IPS-18a (cell line): Measurements from ENCODE around the gene LETM1.
A peak's percentile ranks its signal among the peaks of the same experiment; 100 is the strongest.

ENCODE experiments used
- H3K27ac ChIP-seq: one replicate; pipeline ENCODE4 v1.5.1; 2013; ENCODE audit warnings: low read length
- H3K27me3 ChIP-seq: one replicate; pipeline ENCODE4 v1.6.1; 2013; ENCODE audit warnings: mild to moderate bottlenecking, low read length; ENCODE audit not compliant: control insufficient read depth, insufficient read depth
- H3K36me3 ChIP-seq: one replicate; pipeline ENCODE4 v1.6.1; 2013; ENCODE audit warnings: low read depth, low read length; ENCODE audit not compliant: control insufficient read depth
- H3K4me1 ChIP-seq: one replicate; pipeline ENCODE4 v1.6.1; 2013; ENCODE audit warnings: low read depth, low read length; ENCODE audit not compliant: control insufficient read depth
- H3K4me3 ChIP-seq: one replicate; pipeline ENCODE4 v1.5.1; 2013; ENCODE audit warnings: low read length
- H3K9ac ChIP-seq: one replicate; pipeline ENCODE4 v1.6.1; 2013; ENCODE audit warnings: mild to moderate bottlenecking, low read length, moderate library complexity
- H3K9me3 ChIP-seq: one replicate; pipeline ENCODE4 v1.6.1; 2013; ENCODE audit warnings: low read depth, low read length; ENCODE audit not compliant: control insufficient read depth

LETM1 gene

DNA sequence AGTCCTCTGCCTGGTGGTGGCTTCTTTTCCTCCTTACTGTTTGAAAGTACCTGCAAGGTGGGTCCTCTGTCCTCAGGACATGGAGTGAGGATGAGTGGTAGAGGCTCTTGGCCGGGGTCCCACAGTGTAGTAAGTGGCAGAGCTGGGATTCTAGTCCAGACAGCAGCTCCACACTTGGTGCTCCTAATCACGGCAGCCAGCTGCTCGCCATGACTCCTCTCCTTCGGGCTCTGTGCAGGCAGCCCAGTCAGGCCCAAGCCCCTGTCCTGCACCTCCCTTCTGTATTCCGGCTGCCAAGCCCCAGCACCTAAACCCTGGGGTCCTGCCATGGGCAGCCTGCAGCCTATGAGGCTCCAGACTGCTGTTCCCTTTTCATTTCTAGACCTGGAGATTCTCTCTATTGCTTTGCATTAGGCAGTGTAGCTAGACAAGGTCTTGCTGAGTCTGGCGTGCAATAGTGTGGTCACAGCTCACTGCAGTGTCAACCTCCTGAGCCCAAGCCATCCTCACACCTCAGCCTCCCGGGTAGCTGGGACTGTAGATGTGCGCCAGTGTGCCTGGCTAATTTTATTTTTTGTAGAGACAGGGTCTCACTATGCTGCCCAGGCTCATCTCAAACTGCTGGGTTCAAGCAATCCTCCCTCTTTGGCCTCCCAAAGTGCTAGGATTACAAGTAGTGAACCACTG lies 40.2 kb upstream of the LETM1 start:
- peaks cover 7% of the 10 kb centered on the region for H3K36me3 ChIP-seq
- no peaks in the 10 kb centered on the region for H3K9me3 ChIP-seq
- H3K4me1 ChIP-seq: peaks cover 8% of the 10 kb centered on the region
- H3K27me3 ChIP-seq: no peaks in the 10 kb centered on the region
- H3K27ac ChIP-seq: no peak overlapping the region
- H3K9ac ChIP-seq: no peak overlapping the region
- no peak overlapping the region for H3K4me3 ChIP-seq

- Histone ChIP-seq H3K9me3 (no peaks in the 10 kb centered on the region), H3K4me3 (no peak overlapping the region), H3K4me1 (no peaks in the 10 kb centered on the region), H3K9ac (no peak overlapping the region), H3K27ac (no peak overlapping the region), H3K36me3 (no peaks in the 10 kb centered on the region), H3K27me3 (no peaks in the 10 kb centered on the region)
Measured at GRCh38 chr4:1890979-1891570, 35.1 kb upstream of the LETM1 start.

GRCh38 chr4:1887052-1887451 lies 31.1 kb upstream of the LETM1 start:
- Histone ChIP-seq H3K27ac (no peak overlapping the region), H3K4me3 (no peak overlapping the region), H3K9me3 (no peaks in the 10 kb centered on the region), H3K27me3 (no peaks in the 10 kb centered on the region), H3K36me3 (no peaks in the 10 kb centered on the region), H3K4me1 (no peaks in the 10 kb centered on the region), H3K9ac (no peak overlapping the region)

GRCh38 chr4:1885414-1885813 lies 29.5 kb upstream of the LETM1 start:
- Histone ChIP-seq H3K4me3 (no peak overlapping the region), H3K27me3 (no peaks in the 10 kb centered on the region), H3K9ac (no peak overlapping the region), H3K36me3 (no peaks in the 10 kb centered on the region), H3K4me1 (no peaks in the 10 kb centered on the region), H3K27ac (no peak overlapping the region), H3K9me3 (no peaks in the 10 kb centered on the region)

DNA sequence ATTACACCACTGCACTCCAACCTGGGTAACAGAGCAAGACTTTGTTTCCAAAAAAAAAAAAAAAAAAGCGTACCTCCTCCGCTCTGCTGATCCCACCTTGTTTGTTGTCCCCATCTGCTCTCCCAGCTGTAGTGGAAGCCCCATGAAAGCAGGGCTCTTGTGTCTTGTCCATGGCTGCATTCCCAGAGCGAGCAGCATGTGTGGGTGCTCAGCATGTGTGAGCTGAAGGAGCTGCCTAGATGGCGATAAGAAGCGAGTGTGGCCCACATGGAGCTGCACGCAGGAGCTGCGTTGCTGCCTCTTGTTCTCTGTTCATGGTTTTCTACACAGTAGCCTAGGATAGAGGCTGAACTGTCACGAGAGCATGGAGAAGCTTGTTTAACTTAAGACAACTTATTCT lies 27.6 kb upstream of the LETM1 start:
- Histone ChIP-seq H3K36me3 (no peaks in the 10 kb centered on the region), H3K27me3 (no peaks in the 10 kb centered on the region), H3K4me3 (no peak overlapping the region), H3K9me3 (no peaks in the 10 kb centered on the region), H3K9ac (no peak overlapping the region), H3K27ac (no peak overlapping the region), H3K4me1 (no peaks in the 10 kb centered on the region)

DNA sequence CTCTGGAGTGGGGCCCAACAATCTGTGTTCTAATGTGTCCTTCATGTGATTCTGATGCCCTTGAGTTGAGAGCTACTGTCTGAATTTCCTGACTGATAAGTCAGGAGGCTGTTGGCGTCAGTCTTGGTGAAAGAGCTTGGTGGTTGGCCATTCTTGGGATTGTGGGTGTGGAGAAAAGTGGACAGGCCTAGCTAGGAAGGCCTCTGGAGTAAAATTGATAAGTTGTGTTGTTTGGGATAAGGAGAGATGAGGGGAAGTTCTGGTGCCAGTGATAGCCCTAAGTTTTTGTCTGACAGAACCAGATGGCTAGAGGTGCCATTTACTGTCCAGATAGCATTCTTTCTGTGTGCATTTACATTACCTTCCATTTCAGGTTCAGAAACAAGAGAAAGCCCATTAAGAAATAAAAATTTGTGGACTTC lies 26.9 kb upstream of the LETM1 start:
- no peak overlapping the region for H3K4me3 ChIP-seq
- no peak overlapping the region for H3K27ac ChIP-seq
- no peaks in the 10 kb centered on the region for H3K27me3 ChIP-seq
- H3K9ac ChIP-seq: no peak overlapping the region
- no peaks in the 10 kb centered on the region for H3K36me3 ChIP-seq
- no peaks in the 10 kb centered on the region for H3K4me1 ChIP-seq
- no peaks in the 10 kb centered on the region for H3K9me3 ChIP-seq

GRCh38 chr4:1880332-1880731 lies 24.4 kb upstream of the LETM1 start:
- no peak overlapping the region for H3K27ac ChIP-seq
- H3K27me3 ChIP-seq: no peaks in the 10 kb centered on the region
- no peaks in the 10 kb centered on the region for H3K36me3 ChIP-seq
- H3K9ac ChIP-seq: no peak overlapping the region
- no peaks in the 10 kb centered on the region for H3K9me3 ChIP-seq
- no peak overlapping the region for H3K4me3 ChIP-seq
- no peaks in the 10 kb centered on the region for H3K4me1 ChIP-seq

DNA sequence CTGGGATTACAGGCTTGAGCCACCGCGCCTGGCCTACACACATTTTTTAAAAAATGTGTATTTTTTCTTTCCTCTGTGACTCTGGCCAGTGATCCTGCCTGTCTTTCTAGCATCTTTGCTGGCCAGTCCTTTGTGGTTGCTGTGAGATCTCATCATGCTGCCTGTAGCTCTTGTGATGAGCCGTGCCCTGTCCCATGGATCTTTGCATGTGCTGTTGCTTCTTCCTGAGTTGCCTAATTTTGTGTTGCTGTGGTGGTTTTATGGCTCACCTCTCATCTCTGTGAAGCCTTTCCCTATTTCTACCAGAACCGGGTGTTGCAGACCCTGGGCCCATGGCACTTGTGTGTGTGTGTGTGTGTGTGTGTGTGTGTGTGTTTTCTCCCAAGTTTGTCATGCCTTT lies 23.5 kb upstream of the LETM1 start:
- H3K9ac ChIP-seq: no peak overlapping the region
- H3K9me3 ChIP-seq: no peaks in the 10 kb centered on the region
- no peak overlapping the region for H3K27ac ChIP-seq
- H3K36me3 ChIP-seq: no peaks in the 10 kb centered on the region
- H3K4me1 ChIP-seq: no peaks in the 10 kb centered on the region
- no peak overlapping the region for H3K4me3 ChIP-seq
- no peaks in the 10 kb centered on the region for H3K27me3 ChIP-seq

DNA sequence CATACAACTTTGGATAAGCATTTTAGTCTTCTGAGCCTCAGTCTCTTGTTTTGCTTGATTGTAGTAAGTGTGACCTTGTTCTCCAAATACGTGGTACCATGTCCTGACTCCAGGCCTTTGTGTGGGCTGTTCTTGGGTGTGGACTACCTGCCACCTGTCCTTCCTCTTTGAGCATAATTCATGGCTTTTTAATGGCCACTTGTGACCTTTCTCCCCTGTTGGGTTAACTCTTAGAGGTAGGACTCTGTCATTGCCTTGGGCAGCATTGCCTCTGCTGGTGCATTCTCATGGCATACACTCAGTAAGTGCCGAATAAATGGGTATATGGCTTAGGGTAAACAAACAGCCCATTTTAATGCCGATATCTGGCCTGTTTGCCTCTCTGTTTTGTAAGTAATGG lies 18.2 kb upstream of the LETM1 start:
- no peaks in the 10 kb centered on the region for H3K36me3 ChIP-seq
- H3K4me1 ChIP-seq: peaks cover 7% of the 10 kb centered on the region
- no peaks in the 10 kb centered on the region for H3K9me3 ChIP-seq
- H3K27me3 ChIP-seq: peaks cover 5% of the 10 kb centered on the region
- H3K9ac ChIP-seq: no peak overlapping the region
- no peak overlapping the region for H3K4me3 ChIP-seq
- no peak overlapping the region for H3K27ac ChIP-seq

- no peak overlapping the region for H3K9ac ChIP-seq
- H3K4me1 ChIP-seq: peaks cover 7% of the 10 kb centered on the region
Measured at GRCh38 chr4:1873776-1874175, 17.8 kb upstream of the LETM1 start.

DNA sequence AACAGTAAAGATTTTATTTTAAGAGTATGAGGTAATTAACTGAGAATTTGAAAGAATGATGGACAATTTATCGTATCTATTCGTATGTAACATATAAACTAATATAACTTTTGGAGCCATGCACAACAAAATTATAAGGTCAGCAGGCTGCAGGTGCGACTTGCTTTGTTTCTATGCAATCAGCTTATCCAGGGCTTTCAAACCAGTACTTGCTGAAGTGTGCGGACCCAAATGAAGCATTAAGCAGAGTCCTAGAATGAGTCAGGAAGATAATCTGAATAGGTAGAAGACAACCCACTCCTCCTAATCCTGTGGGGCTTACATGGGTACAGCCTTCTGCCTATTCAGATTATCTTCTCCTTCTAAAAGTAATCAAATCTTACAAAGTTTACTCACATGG lies 17.3 kb upstream of the LETM1 start:
- Histone ChIP-seq H3K27ac (no peak overlapping the region), H3K9me3 (no peaks in the 10 kb centered on the region), H3K36me3 (no peaks in the 10 kb centered on the region), H3K9ac (no peak overlapping the region), H3K4me3 (peak overlapping the region; percentile 93), H3K27me3 (peaks cover 14% of the 10 kb centered on the region), H3K4me1 (peaks cover 7% of the 10 kb centered on the region)

More at GRCh38 chr4:1873776-1874175, 17.8 kb upstream of the LETM1 start:
- peaks cover 9% of the 10 kb centered on the region for H3K27me3 ChIP-seq
- H3K27ac ChIP-seq: no peak overlapping the region
- H3K9me3 ChIP-seq: no peaks in the 10 kb centered on the region
- H3K36me3 ChIP-seq: no peaks in the 10 kb centered on the region
- no peak overlapping the region for H3K4me3 ChIP-seq

- Histone ChIP-seq H3K9ac (peak overlapping the region; percentile 85), H3K4me1 (peaks cover 7% of the 10 kb centered on the region), H3K27ac (no peak overlapping the region), H3K36me3 (no peaks in the 10 kb centered on the region), H3K27me3 (peaks cover 18% of the 10 kb centered on the region), H3K9me3 (no peaks in the 10 kb centered on the region), H3K4me3 (peak overlapping the region; percentile 93)
Measured at GRCh38 chr4:1872870-1873269, 16.9 kb upstream of the LETM1 start.
